Hippocampal formation (tissue), 2 donors: ENCODE measurements around the gene SIGLEC6.

Source experiments
- DNase-seq, 2 donors: peaks; one replicate each; lab custom pipeline; 2025; lab: John Stamatoyannopoulos, UW

Gene SIGLEC6

DNA sequence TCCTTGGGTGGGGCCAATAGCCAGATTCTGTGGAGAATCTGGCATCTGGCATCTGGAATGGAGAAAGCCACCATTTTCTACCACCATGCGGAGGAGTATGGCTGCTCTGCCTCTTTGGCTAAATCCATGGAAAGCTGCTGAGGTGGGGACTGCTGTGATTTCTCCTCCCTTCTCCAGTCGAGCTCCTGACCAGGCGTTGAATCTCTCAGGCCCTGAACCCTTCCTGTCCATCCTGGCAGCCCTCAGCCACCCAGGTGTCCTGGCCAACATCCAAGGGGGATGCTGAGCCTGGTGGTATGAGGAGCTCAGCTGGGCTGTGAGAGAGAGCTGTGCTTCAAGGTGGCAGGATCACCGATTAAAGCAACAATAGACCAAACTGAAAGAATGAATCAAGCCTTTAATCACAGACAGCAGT is 17.4 kb upstream of the SIGLEC6 start:
- DNase-seq = no peak

GRCh38 chr19:51548213-51548651 is 16.8 kb upstream of the SIGLEC6 start:
- DNase-seq = no peak

- DNase-seq = no peak
These were observed 16.1 kb upstream of the SIGLEC6 start for GRCh38 chr19:51547397-51548212.

- DNase-seq = no peak
These were observed 15.4 kb upstream of the SIGLEC6 start for GRCh38 chr19:51546650-51547396.

DNA sequence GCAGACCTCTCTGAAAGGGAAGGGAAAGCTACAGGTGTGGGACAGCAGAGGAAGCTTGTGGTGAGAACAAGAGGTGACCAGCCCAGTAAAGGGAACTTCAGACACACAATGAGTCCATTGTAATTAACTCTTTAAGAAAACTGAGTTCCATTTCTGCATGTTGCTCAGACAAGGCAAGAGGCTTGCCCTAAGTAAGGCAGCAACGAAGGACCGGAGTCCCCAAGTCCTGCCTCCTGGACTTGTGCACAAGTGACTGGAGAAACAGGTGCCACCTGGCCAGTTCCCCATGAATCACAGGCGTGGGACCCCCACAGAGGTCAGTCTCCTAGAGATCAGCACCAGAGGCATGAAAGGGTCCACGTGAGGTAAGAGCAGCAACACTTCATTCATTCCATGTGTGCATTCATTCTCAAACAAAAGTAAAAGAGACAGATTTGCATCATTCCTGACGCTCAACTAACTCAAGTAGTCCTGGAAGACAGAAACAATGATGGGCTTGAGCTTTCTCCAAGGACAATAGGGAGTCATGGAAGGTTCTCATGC is 14.7 kb upstream of the SIGLEC6 start:
- no peak for DNase-seq

- DNase-seq = no peak
These were observed 12.6 kb upstream of the SIGLEC6 start for GRCh38 chr19:51544038-51544437.

- DNase-seq = no peak
These were observed 11.2 kb upstream of the SIGLEC6 start for GRCh38 chr19:51542699-51543098.

DNA sequence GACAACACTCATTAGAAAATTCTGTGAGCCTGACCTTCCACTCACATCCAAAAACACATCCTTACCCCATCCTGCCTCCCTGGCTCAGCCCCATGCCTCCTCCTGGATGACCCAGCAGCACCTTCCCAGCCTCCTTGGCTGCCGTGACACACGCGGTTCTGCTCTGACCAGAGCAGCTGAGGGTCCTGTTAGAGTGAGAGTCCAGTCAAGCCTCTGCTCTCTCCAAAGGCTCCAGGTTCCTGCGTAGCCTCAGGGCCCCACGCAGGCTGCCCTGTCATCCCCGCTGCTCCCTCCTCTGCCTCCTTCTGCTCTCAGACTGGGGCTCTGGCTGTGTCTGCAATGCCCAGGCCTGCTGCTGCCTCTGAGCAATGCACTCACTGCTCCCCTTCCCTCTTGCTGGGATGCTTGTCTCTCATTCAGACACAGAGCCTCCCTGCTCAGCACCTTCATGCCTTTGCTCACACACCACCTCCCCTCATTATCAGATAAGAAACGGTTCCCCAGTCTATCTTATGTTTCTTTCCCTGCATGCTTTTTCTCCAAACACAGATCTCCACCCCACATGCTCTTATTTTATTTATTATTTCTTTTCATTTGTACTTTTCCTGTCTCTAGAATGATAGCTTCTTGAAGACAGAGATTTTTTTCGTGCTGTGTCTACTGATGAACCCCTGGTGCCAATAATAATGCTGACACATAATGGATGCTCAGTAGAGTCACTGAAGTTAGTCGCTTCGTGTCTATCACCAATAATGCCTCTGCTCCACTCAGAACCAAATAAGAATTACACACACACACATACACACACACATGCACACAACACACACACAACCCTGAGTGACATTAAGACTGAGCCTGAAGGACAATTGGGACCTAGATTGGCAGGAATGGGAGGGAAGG is 10.2 kb upstream of the SIGLEC6 start:
- DNase-seq = no peak

DNA sequence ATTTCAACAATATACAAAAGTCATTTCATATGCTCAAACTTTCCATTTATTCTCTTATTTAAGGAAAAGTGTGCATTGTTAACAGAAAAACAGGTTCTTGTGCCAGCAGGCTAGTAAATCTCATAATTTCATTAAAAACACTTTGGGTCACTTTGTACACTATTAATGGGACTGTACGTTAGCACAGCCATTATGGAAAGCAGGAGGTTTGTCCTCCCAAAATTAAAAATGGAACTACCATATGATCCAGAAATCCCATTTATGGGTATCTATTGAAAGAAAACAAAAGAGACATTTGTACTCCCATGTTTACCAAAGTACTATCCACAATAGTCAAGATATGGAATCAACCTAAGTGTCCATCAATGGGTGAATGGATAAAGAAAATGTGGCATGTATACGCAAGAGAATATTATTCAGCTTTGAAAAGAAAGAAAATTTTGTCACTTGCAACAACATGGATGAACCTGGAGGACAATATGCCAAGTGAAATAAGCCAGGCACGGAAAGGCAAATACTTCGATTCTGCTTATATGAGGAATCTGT is 8.4 kb upstream of the SIGLEC6 start:
- no peak for DNase-seq

- no peak for DNase-seq
These were observed 4.1 kb upstream of the SIGLEC6 start for GRCh38 chr19:51535535-51535934.

DNA sequence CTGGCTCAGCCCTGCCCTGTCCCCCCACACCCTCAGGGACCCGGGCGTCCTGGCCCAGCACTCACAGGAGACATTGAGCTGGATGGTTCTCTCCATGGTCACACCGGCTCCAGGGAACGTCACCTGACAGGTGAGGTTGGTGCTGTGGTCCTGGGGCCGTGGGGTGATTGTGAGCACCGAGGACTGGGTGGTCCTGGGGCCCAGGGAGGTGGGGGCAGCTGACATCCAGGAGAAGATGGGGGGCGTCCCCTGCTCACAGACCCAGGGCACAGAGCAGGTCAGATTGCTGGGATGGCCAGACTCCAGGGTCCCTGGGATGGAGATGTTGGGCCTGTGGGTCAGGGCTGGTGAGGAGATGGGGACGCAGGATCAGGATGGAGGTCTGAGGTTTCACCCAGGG is 854 bp downstream of the SIGLEC6 start:
- DNase-seq = no peak

DNA sequence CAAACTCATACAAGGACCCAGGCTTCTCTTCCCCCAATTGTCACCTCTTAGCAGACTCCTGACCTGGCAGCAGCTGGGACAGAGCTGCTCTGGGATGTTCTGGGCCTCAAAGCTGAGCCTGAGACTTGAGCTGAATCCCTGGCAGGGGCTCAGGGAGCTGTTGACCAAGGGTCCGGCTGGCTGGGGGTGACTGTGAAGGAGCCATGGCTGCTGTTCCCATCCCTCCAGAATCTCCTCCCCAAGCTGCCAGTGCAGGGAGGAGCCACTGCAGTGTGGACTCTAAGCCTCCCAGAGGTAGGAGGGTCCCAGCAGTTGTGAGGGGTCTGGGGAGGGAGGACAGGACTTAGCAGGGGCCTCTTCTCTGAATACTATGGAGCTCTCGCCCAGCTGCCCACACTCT is 2.2 kb downstream of the SIGLEC6 start:
- no peak for DNase-seq

GRCh38 chr19:51525651-51526050 is 5.8 kb downstream of the SIGLEC6 start:
- no peak for DNase-seq

GRCh38 chr19:51524666-51525264 is 6.7 kb downstream of the SIGLEC6 start:
- no peak for DNase-seq

DNA sequence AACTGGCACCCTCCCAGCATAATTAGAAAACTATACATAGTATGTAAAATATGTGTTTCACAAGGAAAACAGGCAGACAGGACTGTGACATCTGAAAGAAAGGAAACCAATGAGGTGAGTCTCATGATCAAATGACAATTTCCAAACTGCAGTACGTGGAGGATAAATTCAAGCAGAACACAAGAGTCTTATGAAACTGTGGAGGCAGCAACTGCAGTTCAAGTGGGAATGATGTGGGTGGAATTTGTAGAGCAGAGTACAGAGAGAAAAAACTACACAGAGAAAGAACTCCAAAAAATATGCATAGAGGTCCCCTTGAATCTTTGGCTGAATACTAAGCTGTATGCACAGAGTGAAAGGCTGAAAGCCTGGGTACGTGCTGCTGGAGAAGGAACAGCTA is 9.7 kb downstream of the SIGLEC6 start:
- no peak for DNase-seq

DNA sequence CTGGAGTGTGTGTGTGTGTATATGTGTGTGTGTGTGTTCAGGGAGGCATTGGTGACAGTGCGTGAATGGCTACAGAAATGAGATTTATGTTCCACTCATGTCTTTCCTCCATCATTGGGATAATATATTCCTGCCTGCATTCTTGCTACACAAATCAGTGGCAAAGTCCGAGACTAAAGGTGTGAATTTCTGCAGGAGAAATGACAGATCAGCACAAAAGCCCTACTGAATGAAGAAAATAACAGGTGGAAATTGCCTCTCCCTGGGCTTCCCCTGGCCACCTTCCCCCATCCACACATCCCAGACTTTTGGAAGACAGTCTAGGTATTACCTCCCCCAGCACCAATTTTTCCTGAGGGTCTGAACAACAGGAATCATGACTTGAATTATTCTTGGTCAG is 10.1 kb downstream of the SIGLEC6 start:
- DNase-seq = no peak

GRCh38 chr19:51520728-51521127 is 10.7 kb downstream of the SIGLEC6 start:
- no peak for DNase-seq

- DNase-seq = peak in 1 of 2 donors; percentile 43
These were observed 16.5 kb downstream of the SIGLEC6 start for GRCh38 chr19:51514866-51515481.

DNA sequence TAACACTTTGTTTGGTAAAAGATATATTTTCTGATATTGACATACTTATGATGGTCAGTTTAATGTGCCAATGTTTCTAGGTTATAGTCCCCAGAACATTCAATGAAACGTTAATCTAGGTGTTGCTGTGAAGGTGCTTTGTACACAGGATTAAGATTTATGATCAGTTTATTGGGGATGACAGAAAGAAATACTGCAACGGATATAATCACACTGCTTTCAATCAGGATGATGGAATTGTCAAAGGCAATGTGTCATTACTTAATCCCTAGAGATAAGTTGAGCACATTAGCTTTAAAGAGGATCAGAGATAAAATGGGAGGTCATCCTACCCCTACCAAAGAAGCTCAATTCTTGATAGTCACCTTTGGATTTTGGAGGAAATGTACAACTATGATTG is 17.5 kb downstream of the SIGLEC6 start:
- no peak for DNase-seq

GRCh38 chr19:51511353-51511752 is 20.1 kb downstream of the SIGLEC6 start:
- DNase-seq = no peak
